DOHH2 (cell line): ENCODE data around the gene BRINP1.

ENCODE experiments used
- CTCF ChIP-seq: fragments of 200-600 bp; sonication (generic); IDR thresholded peaks from one replicate; pipeline ENCODE4 v1.5.1; 2014; ENCODE audit warnings: antibody characterized with exemption, mild to moderate bottlenecking, low read depth, low read length; ENCODE audit not compliant: poor library complexity, severe bottlenecking
- EZH2phosphoT487 ChIP-seq: fragments of 200-600 bp; sonication (generic); IDR thresholded peaks from 2 replicates; pipeline ENCODE4 v1.6.1; 2017; ENCODE audit warnings: borderline replicate concordance, mild to moderate bottlenecking, antibody characterized with exemption, low read length, moderate library complexity, mixed read lengths

GRCh38 chr9:119179701-119180100, 189.5 kb downstream of the BRINP1 start:
- TF ChIP-seq CTCF = no peak
- no peak for TF ChIP-seq EZH2phosphoT487
